K562 (cell line): ENCODE data around the gene PIP4K2A. TPM values are rescaled to one million over a fixed set of nuclear protein-coding genes. Genes with fewer than 3 reads are reported as not detected.
A peak's percentile ranks its signal among the peaks of the same experiment; 100 is the strongest.

ENCODE experiments used
- ATAC-seq: fragments of 200-7000 bp; cut with Tn5 transposase; 3 replicates; pipeline ENCODE4 v1.9.1; 2020; ENCODE audit warnings: moderate library complexity
- BruUV-seq: library from RNA; stranded (reverse); fragments of 400-500 nt; replicated peaks from 2 replicates; lab custom pipeline; 2021; lab: Mats Ljungman, UMichigan
- CTCF ChIA-PET: fragments of 300-600 bp; formaldehyde crosslinking; extraction: SDS; loops from one replicate; lab custom pipeline; 2021; ENCODE audit warnings: low intra/inter-chr PET ratio; lab: Yijun Ruan, JAX
- POLR2A ChIA-PET: fragments of 300-600, 350-650 bp; sonication (Branson Sonifier 250); formaldehyde crosslinking; extraction: SDS; loops from one replicate; lab custom pipeline; 2021; ENCODE audit warnings: antibody characterized with exemption, inconsistent platforms; lab: Yijun Ruan, JAX
- DNase-seq, 4 experiments: peaks; one replicate each; pipeline versions ENCODE4 v3.0.0 to v3.0.0-alpha.2; 2011 to 2018; ENCODE audit warnings: low spot score in 3 of 4, mixed read lengths in 3 of 4; ENCODE audit errors: extremely low read depth in 1 of 4
- FAIRE-seq: peaks from 2 replicates; lab custom pipeline; 2011; peaks lifted over from hg19 to GRCh38; lab: Jason Lieb, UNC
- H2AFZ ChIP-seq: 2 replicates; pipeline ENCODE4 v1.6.0; 2011; ENCODE audit warnings: low read depth, low read length, control low read depth, inconsistent platforms
- H3K27ac ChIP-seq: fragments of 200-600 bp; 3 replicates; pipeline ENCODE4 v1.8.0; 2011; ENCODE audit warnings: low read depth, mild to moderate bottlenecking, control low read depth, inconsistent platforms, low read length, moderate library complexity, mixed read lengths; ENCODE audit errors: extremely low read depth
- H3K27me3 ChIP-seq, 2 experiments: fragments of 300-600 bp in 1 of 2; 2 replicates in 1 of 2; 3 replicates in 1 of 2; pipeline versions ENCODE4 v1.6.0 to v1.8.0; 2011; ENCODE audit warnings: inconsistent platforms in 2 of 2, low read length in 2 of 2, mild to moderate bottlenecking in 1 of 2, mixed read lengths in 1 of 2, moderate library complexity in 1 of 2; ENCODE audit not compliant: control insufficient read depth in 2 of 2, insufficient read depth in 2 of 2
- H3K36me3 ChIP-seq: fragments of 300-600 bp; 3 replicates; pipeline ENCODE4 v1.8.0; 2011; ENCODE audit warnings: mild to moderate bottlenecking, low read length, inconsistent platforms; ENCODE audit not compliant: control insufficient read depth, insufficient read depth
- H3K4me1 ChIP-seq, 2 experiments: fragments of 200-600 bp in 1 of 2; replicated peaks in 1 of 2; 2 replicates in 1 of 2; 3 replicates in 1 of 2; pipeline versions ENCODE4 v1.5.1 to v1.8.0; 2011; ENCODE audit warnings: inconsistent platforms in 2 of 2, low read length in 2 of 2, mild to moderate bottlenecking in 1 of 2, mixed read lengths in 1 of 2, moderate library complexity in 1 of 2; ENCODE audit not compliant: control insufficient read depth in 2 of 2, insufficient read depth in 2 of 2
- H3K4me2 ChIP-seq: 2 replicates; pipeline ENCODE4 v1.6.1; 2011; ENCODE audit warnings: low read length, control low read depth, inconsistent platforms, mixed read lengths; ENCODE audit not compliant: insufficient read depth
- H3K4me3 ChIP-seq: fragments of 200-600 bp; sonication (generic), shearing (Covaris generic); 2 replicates; pipeline ENCODE4 v1.5.1; 2016; ENCODE audit warnings: control low read depth, inconsistent platforms
- H3K79me2 ChIP-seq: fragments of 200-600 bp; 3 replicates; pipeline ENCODE4 v1.8.0; 2011; ENCODE audit warnings: low read length, inconsistent platforms; ENCODE audit not compliant: control insufficient read depth, insufficient read depth
- H3K9ac ChIP-seq, 2 experiments: 2 replicates each; pipeline versions ENCODE4 v1.6.0 to v1.6.1; 2011; ENCODE audit warnings: low read depth in 2 of 2, low read length in 2 of 2, control low read depth in 1 of 2, inconsistent platforms in 1 of 2, mild to moderate bottlenecking in 1 of 2, mixed read lengths in 1 of 2; ENCODE audit not compliant: insufficient read depth in 1 of 2
- H3K9me1 ChIP-seq: one replicate; pipeline ENCODE4 v1.6.0; 2011; ENCODE audit warnings: inconsistent platforms, mild to moderate bottlenecking, low read length, moderate library complexity; ENCODE audit not compliant: control insufficient read depth, insufficient read depth
- H3K9me3 ChIP-seq: replicated peaks from 2 replicates; pipeline ENCODE4 v1.5.1; 2011; ENCODE audit warnings: low read depth, low read length, inconsistent platforms; ENCODE audit not compliant: control insufficient read depth, insufficient read depth
- H4K20me1 ChIP-seq: replicated peaks from 2 replicates; pipeline ENCODE4 v1.6.1; 2011; ENCODE audit warnings: low read length, inconsistent platforms, mixed read lengths; ENCODE audit not compliant: control insufficient read depth, insufficient read depth
- ZNF24 ChIP-seq: fragments of 450-650 bp; IDR thresholded peaks from 2 replicates; pipeline ENCODE4 v1.6.1; 2016
- ZNF384 ChIP-seq: IDR thresholded peaks from 2 replicates; pipeline ENCODE4 v1.6.1; 2012; ENCODE audit warnings: low read depth, low read length, improper control_type of control experiment
- WGBS: fragments of 100-300 bp; shearing (Covaris generic); methylation state at CpG from one replicate; pipeline ENCODE4 v1.1.6; 2016; ENCODE audit warnings: low coverage, mixed read lengths; ENCODE audit not compliant: insufficient coverage; ENCODE audit errors: missing lambda C conversion rate; 5-methylcytosine and 5-hydroxymethylcytosine counted together
- in situ Hi-C: fragments of 300-500 bp; cut with MboI; formaldehyde crosslinking; loops from 4 replicates; pipeline ENCODE4 v1.15.0; 2018; ENCODE audit warnings: inconsistent platforms, mixed read lengths
- intact Hi-C: fragments of 100-400 bp; cut with micrococcal nuclease; formaldehyde crosslinking; loops from 2 replicates; pipeline ENCODE4 v1.14.2; 2022
- polyA plus RNA-seq, 8 experiments: library from polyadenylated mRNA; depleted of rRNA in 4 of 8; stranded (reverse) in 5 of 8; unstranded in 3 of 8; fragments of >200 nt; fragmentation: Nextera tagmentation in 2 of 8; fragmentation: Illumina TruSeq in 1 of 8; extraction: Ambion mirVana in 2 of 8; extraction: Trizol in 1 of 8; gene quantifications; 2 replicates each; pipeline versions ENCODE4 v1.2.1 to v1.2.3, GENCODE V29; 2011 to 2014; ENCODE audit warnings: inconsistent platforms in 1 of 8, missing spikeins in 1 of 8
- total RNA-seq, 7 experiments: library from RNA; depleted of rRNA in 6 of 7; stranded (reverse); fragments of >200 nt in 6 of 7; fragmentation: Illumina TruSeq in 2 of 7; extraction: Trizol in 2 of 7; gene quantifications; 2 replicates each; pipeline versions ENCODE4 v1.2.1 to v1.2.3, GENCODE V29; 2011 to 2021; ENCODE audit warnings: low replicate concordance in 1 of 7
- TF ChIP-seq, protein P1 (sequence below), 2 experiments: fragments of 450-650 bp in 1 of 2; sonication (generic) in 1 of 2; formaldehyde crosslinking in 1 of 2; IDR thresholded peaks; 2 replicates each; pipeline versions ENCODE4 v1.7.1 to v1.9.0; 2016 to 2022; ENCODE audit warnings: inconsistent platforms in 1 of 2, mild to moderate bottlenecking in 1 of 2, missing genetic modification reagents in 1 of 2
- TF ChIP-seq, protein P2 (sequence below), 3 experiments: fragments of 200-800 bp in 1 of 3; sonication (Bioruptor generic) in 1 of 3; sonication (generic) in 1 of 3; formaldehyde crosslinking in 1 of 3; IDR thresholded peaks; 2 replicates each; pipeline versions ENCODE4 v1.6.1 to v1.8.0; 2016 to 2022; ENCODE audit warnings: mild to moderate bottlenecking in 2 of 3, missing compliant biosample characterization in 2 of 3, missing genetic modification characterization in 2 of 3, missing genetic modification reagents in 1 of 3
- TF ChIP-seq, protein P3 (sequence below): sonication (generic); formaldehyde crosslinking; IDR thresholded peaks from 2 replicates; pipeline ENCODE4 v1.8.0; 2023; ENCODE audit warnings: missing genetic modification reagents, mild to moderate bottlenecking, borderline replicate concordance

PIP4K2A gene
- total and polyA plus RNA-seq, 9 of the 15 experiments (the other 6 are each of a cell fraction or from before 2014, with no cell fraction given), result 35.6 to 117 (median 71.9) TPM

DNA sequence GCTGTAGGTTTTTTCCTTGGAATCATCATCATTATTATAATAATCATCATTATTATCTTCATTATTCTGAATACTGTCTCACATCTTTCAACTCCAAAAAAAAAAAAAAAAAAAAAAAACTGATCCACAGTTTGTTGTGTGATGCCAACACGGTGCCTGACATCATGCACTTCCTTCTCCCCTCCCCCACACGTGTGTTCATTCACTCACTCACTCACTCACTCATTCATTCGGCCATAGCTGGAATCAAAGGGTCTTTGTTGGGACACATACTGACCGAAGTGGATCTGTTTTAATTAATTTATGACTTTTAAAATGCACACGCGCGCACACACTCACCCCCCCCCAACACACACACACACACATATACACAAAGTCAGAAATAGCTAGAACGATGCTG, 177.8 kb downstream of the PIP4K2A start:
- in situ Hi-C loops, result no loop called here
- Histone ChIP-seq H4K20me1 (no peaks in the 10 kb centered on the region), H3K27ac (no peak overlapping the region), H3K4me3 (no peak overlapping the region), H3K4me2 (no peak overlapping the region), H2AFZ (no peak overlapping the region), H3K79me2 (no peaks in the 10 kb centered on the region), H3K4me1 (no peaks in the 10 kb centered on the region), H3K9me3 (no peaks in the 10 kb centered on the region), H3K9ac (no peak overlapping the region), H3K36me3 (peaks cover 61% of the 10 kb centered on the region; the same call in 2 of the 3 replicates), H3K27me3 (no peaks in the 10 kb centered on the region)
- ChIA-PET POLR2A (no interaction called here), CTCF (no interaction called here)
- 89% methylated on average over 7 of the region's 8 CpGs for WGBS
- BruUV-seq, result no TSS peak
- ATAC-seq, result no peak
- TF ChIP-seq, protein P1, sequence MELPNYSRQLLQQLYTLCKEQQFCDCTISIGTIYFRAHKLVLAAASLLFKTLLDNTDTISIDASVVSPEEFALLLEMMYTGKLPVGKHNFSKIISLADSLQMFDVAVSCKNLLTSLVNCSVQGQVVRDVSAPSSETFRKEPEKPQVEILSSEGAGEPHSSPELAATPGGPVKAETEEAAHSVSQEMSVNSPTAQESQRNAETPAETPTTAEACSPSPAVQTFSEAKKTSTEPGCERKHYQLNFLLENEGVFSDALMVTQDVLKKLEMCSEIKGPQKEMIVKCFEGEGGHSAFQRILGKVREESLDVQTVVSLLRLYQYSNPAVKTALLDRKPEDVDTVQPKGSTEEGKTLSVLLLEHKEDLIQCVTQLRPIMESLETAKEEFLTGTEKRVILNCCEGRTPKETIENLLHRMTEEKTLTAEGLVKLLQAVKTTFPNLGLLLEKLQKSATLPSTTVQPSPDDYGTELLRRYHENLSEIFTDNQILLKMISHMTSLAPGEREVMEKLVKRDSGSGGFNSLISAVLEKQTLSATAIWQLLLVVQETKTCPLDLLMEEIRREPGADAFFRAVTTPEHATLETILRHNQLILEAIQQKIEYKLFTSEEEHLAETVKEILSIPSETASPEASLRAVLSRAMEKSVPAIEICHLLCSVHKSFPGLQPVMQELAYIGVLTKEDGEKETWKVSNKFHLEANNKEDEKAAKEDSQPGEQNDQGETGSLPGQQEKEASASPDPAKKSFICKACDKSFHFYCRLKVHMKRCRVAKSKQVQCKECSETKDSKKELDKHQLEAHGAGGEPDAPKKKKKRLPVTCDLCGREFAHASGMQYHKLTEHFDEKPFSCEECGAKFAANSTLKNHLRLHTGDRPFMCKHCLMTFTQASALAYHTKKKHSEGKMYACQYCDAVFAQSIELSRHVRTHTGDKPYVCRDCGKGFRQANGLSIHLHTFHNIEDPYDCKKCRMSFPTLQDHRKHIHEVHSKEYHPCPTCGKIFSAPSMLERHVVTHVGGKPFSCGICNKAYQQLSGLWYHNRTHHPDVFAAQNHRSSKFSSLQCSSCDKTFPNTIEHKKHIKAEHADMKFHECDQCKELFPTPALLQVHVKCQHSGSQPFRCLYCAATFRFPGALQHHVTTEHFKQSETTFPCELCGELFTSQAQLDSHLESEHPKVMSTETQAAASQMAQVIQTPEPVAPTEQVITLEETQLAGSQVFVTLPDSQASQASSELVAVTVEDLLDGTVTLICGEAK (IDR thresholded peaks at IDR 0.05), result no peak
- TF ChIP-seq, protein P1 (CRISPR knock-in tag; IDR thresholded peaks at IDR 0.05), result no peak
- TF ChIP-seq, protein P2, sequence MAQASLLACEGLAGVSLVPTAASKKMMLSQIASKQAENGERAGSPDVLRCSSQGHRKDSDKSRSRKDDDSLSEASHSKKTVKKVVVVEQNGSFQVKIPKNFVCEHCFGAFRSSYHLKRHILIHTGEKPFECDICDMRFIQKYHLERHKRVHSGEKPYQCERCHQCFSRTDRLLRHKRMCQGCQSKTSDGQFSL (CRISPR knock-in tag; IDR thresholded peaks at IDR 0.05), result peak; percentile 69; the same call in 1 of the 2 replicates
- TF ChIP-seq, protein P2 (tag; IDR thresholded peaks at IDR 0.05), result no peak
- TF ChIP-seq ZNF384, result peak; percentile 62; the same call in 1 of the 2 replicates
- TF ChIP-seq ZNF24, result peak; percentile 91
- TF ChIP-seq, protein P3, sequence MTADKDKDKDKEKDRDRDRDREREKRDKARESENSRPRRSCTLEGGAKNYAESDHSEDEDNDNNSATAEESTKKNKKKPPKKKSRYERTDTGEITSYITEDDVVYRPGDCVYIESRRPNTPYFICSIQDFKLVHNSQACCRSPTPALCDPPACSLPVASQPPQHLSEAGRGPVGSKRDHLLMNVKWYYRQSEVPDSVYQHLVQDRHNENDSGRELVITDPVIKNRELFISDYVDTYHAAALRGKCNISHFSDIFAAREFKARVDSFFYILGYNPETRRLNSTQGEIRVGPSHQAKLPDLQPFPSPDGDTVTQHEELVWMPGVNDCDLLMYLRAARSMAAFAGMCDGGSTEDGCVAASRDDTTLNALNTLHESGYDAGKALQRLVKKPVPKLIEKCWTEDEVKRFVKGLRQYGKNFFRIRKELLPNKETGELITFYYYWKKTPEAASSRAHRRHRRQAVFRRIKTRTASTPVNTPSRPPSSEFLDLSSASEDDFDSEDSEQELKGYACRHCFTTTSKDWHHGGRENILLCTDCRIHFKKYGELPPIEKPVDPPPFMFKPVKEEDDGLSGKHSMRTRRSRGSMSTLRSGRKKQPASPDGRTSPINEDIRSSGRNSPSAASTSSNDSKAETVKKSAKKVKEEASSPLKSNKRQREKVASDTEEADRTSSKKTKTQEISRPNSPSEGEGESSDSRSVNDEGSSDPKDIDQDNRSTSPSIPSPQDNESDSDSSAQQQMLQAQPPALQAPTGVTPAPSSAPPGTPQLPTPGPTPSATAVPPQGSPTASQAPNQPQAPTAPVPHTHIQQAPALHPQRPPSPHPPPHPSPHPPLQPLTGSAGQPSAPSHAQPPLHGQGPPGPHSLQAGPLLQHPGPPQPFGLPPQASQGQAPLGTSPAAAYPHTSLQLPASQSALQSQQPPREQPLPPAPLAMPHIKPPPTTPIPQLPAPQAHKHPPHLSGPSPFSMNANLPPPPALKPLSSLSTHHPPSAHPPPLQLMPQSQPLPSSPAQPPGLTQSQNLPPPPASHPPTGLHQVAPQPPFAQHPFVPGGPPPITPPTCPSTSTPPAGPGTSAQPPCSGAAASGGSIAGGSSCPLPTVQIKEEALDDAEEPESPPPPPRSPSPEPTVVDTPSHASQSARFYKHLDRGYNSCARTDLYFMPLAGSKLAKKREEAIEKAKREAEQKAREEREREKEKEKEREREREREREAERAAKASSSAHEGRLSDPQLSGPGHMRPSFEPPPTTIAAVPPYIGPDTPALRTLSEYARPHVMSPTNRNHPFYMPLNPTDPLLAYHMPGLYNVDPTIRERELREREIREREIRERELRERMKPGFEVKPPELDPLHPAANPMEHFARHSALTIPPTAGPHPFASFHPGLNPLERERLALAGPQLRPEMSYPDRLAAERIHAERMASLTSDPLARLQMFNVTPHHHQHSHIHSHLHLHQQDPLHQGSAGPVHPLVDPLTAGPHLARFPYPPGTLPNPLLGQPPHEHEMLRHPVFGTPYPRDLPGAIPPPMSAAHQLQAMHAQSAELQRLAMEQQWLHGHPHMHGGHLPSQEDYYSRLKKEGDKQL (CRISPR knock-in tag), result no peak
- TF ChIP-seq, all 486 proteins: peak for 3
- intact Hi-C loops, result loop anchor here (10.0 kb wide), 1 partner anchor 282 kb away; no protein-coding TSS in a partner anchor
- DNase-seq (no peak), FAIRE-seq (no peak)
- H3K9me1 ChIP-seq, result no peaks in the 10 kb centered on the region
